GM10248 (cell line): ENCODE data around the gene NDOR1.

ENCODE experiments used
- CTCF ChIA-PET: fragments of 300-600 bp; sonication (Branson Sonifier 250); formaldehyde crosslinking; extraction: SDS; loops from one replicate; lab custom pipeline; 2021; ENCODE audit warnings: antibody characterized with exemption; lab: Yijun Ruan, JAX
- POLR2A ChIA-PET: fragments of 350-650 bp; sonication (Branson Sonifier 250); formaldehyde crosslinking; extraction: SDS; loops from one replicate; lab custom pipeline; 2020; ENCODE audit warnings: antibody characterized with exemption; lab: Yijun Ruan, JAX
- DNase-seq: peaks from one replicate; pipeline ENCODE4 v3.0.0; 2012; ENCODE audit errors: extremely low spot score
- CTCF ChIP-seq: IDR thresholded peaks from 2 replicates; pipeline ENCODE4 v1.5.1; 2012; ENCODE audit warnings: mild to moderate bottlenecking, low read depth; ENCODE audit errors: extremely low read depth, missing control alignments, control extremely low read depth

NDOR1 gene

GRCh38 chr9:137191245-137191644 is 14.3 kb upstream of the NDOR1 start:
- ChIA-PET POLR2A (no interaction called here), CTCF (interaction anchor here (1.7 to 4.0 kb wide), 2 partner anchors 36 to 45 kb away, joined by 9 to 17 read pairs; partner anchors contain the start of gene RNF224)
- TF ChIP-seq CTCF, result no peak
- no peak for DNase-seq

- no peak for DNase-seq
- POLR2A ChIA-PET, result no interaction called here
- TF ChIP-seq CTCF, result no peak
- CTCF ChIA-PET, result interaction anchor here (1.7 to 4.0 kb wide), 2 partner anchors 35 to 45 kb away, joined by 9 to 17 read pairs; partner anchors contain the start of gene RNF224
Measured at GRCh38 chr9:137191691-137192447, 13.6 kb upstream of the NDOR1 start.

- CTCF ChIA-PET, result interaction anchor here (1.3 to 4.0 kb wide), 3 partner anchors 17 to 44 kb away, joined by 3 to 17 read pairs (median 9); partner anchors contain the start of gene RNF224
- no peak for DNase-seq
Measured at GRCh38 chr9:137192448-137192780, 13.1 kb upstream of the NDOR1 start.

GRCh38 chr9:137192859-137193258 is 12.6 kb upstream of the NDOR1 start:
- POLR2A ChIA-PET, result interaction anchor here (0.6 kb wide), 1 partner anchor 23 kb away, joined by 4 read pairs; no protein-coding TSS in a partner anchor
- CTCF ChIA-PET, result interaction anchor here (1.3 to 4.0 kb wide), 3 partner anchors 17 to 44 kb away, joined by 3 to 17 read pairs (median 9); partner anchors contain the start of gene RNF224
- no peak for DNase-seq
- no peak for TF ChIP-seq CTCF

More at GRCh38 chr9:137192448-137192780, 13.1 kb upstream of the NDOR1 start:
- POLR2A ChIA-PET, result interaction anchor here (0.6 kb wide), 1 partner anchor 24 kb away, joined by 4 read pairs; no protein-coding TSS in a partner anchor
- TF ChIP-seq CTCF, result no peak

GRCh38 chr9:137193771-137194170 is 11.7 kb upstream of the NDOR1 start:
- ChIA-PET CTCF (interaction anchor here (0.9 to 4.0 kb wide), 4 partner anchors 14 to 43 kb away, joined by 3 to 17 read pairs (median 8); partner anchors contain the start of gene RNF224), POLR2A (interaction anchor here (0.5 kb wide), 1 partner anchor 57 kb away, joined by 9 read pairs; no protein-coding TSS in a partner anchor)
- DNase-seq, result no peak
- no peak for TF ChIP-seq CTCF

GRCh38 chr9:137194388-137194787 is 11.1 kb upstream of the NDOR1 start:
- DNase-seq, result no peak
- ChIA-PET POLR2A (no interaction called here), CTCF (interaction anchor here (0.9 to 4.0 kb wide), 4 partner anchors 13 to 43 kb away, joined by 3 to 17 read pairs (median 8); partner anchors contain the start of gene RNF224)
- TF ChIP-seq CTCF, result no peak
